ENCODE measurements around the gene C16orf74.

The C16orf74 gene

GRCh38 chr16:85724936-85725335, 26.0 kb downstream of the C16orf74 start:
- no peak for DNase-seq (ENCODE audit: low read depth)
- no peak overlapping the region for H3K4me3 ChIP-seq (ENCODE audit: low read depth, low read length)
- TF ChIP-seq MYC (IDR thresholded peaks at IDR 0.05; ENCODE audit: low read depth, low read length) (no peak), CTCF (IDR thresholded peaks at IDR 0.05; ENCODE audit: low read depth, low read length) (no peak), POLR2A (IDR thresholded peaks at IDR 0.05; ENCODE audit: extremely low read depth, insufficient read length) (no peak)
- TF ChIP-seq, protein P1, sequence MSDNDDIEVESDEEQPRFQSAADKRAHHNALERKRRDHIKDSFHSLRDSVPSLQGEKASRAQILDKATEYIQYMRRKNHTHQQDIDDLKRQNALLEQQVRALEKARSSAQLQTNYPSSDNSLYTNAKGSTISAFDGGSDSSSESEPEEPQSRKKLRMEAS (IDR thresholded peaks at IDR 0.05; ENCODE audit: low read depth, low read length), result no peak

DNA sequence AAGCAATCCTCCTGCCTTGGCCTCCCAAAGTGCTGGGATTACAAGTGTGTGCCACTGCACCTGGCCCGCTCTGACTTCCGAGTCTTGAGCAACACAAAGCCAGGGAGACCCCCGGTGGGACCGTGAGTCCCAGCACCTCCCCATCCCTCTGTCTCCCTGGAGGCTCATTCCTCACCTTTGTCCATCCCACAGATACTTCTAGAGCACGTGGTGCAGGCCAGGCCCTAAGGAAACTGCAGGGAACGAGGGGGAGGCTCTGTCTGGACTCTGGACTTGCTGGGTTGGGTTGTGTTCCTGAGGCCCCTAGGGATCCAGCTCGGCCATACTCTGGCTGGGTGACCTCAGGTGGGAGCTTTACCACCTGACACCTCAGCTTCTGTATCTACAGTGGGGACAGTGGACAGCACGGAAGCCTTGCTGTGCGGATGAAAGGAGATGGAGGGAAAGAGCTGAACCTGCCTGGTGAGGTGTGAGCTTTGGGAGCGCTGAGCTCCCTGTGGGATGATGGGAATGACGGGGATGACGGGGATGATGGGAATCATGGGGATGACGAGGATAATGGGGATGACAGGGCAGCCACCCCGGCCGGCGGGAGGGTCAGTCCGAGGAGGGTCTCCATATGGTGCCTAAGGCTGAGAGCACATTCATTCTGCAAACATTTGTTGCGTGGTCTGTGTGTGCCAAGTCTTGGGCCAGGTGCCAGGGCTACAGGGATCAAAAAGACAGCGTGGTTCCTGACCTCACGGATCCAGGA, 26.6 kb downstream of the C16orf74 start:
- no peak for DNase-seq (ENCODE audit: low read depth)
- TF ChIP-seq CTCF (IDR thresholded peaks at IDR 0.05; ENCODE audit: low read depth, low read length) (no peak), POLR2A (IDR thresholded peaks at IDR 0.05; ENCODE audit: extremely low read depth, insufficient read length) (no peak), MYC (IDR thresholded peaks at IDR 0.05; ENCODE audit: low read depth, low read length) (no peak)
- TF ChIP-seq, protein P1 (IDR thresholded peaks at IDR 0.05; ENCODE audit: low read depth, low read length), result no peak
- no peak overlapping the region for H3K4me3 ChIP-seq (ENCODE audit: low read depth, low read length)

DNA sequence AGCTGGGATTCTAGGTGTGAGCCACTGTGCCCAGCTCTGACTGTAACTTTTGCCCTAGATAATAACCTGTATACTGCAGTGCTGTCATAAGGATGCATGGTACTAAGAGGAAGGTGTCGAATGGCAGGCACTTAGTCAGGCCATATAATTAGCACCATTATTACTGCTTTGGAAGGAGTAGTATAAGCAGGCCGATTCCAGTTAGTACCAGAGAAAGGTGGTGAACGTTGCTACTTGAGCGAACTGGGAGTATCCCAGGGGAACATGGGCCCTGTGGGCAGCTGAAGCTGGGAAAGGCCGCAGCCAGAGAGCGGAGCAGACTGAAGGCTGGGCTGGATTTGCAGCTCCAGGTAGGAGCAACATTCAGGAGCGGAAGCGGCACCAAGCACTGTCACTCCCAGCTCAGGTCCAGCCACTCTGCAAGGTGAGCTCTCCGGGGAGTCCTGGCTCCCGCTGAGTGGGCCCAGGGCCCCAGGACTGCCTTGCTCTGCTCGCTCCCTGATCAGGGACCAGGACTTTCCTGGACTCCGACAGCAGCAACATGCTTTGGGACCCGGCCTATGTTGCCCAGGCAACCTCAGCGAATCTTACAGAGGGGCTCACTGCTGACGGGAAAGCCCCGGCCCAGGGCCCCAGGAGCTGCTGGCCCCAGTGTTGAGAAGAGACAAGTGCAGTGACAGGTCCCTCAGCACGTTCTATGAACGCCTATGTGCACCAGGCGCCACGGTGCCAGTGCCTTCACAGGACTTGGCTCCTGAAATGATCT, 28.6 kb downstream of the C16orf74 start:
- TF ChIP-seq POLR2A (IDR thresholded peaks at IDR 0.05; ENCODE audit: extremely low read depth, insufficient read length), result no peak
- no peak for TF ChIP-seq MYC (IDR thresholded peaks at IDR 0.05; ENCODE audit: low read depth, low read length)
- TF ChIP-seq, protein P1 (IDR thresholded peaks at IDR 0.05; ENCODE audit: low read depth, low read length), result no peak
- TF ChIP-seq CTCF (IDR thresholded peaks at IDR 0.05; ENCODE audit: low read depth, low read length), result no peak
- no peak for DNase-seq (ENCODE audit: low read depth)
- no peak overlapping the region for H3K4me3 ChIP-seq (ENCODE audit: low read depth, low read length)

DNA sequence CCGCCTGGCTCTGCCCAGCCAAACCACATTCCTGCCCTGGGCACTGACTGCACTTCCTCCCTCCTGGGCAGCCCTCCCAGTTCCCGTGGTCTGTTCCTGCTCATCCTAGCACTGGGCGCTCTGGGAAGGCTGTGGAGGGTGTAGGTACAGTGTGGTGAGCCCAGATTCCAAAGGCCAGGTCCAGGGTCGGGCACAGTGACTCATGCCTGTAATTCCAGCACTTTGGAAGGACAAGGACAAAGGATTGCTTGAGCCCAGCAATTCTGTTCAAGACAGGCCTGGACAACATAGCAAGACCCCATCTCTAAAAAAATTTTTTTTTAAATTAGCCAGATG, 30.6 kb downstream of the C16orf74 start:
- no peak for DNase-seq (ENCODE audit: low read depth)
- no peak overlapping the region for H3K4me3 ChIP-seq (ENCODE audit: low read depth, low read length)
- TF ChIP-seq MYC (IDR thresholded peaks at IDR 0.05; ENCODE audit: low read depth, low read length), result no peak
- no peak for TF ChIP-seq CTCF (IDR thresholded peaks at IDR 0.05; ENCODE audit: low read depth, low read length)
- TF ChIP-seq POLR2A (IDR thresholded peaks at IDR 0.05; ENCODE audit: extremely low read depth, insufficient read length), result no peak
- TF ChIP-seq, protein P1 (IDR thresholded peaks at IDR 0.05; ENCODE audit: low read depth, low read length), result no peak

GRCh38 chr16:85719605-85720301, 31.1 kb downstream of the C16orf74 start:
- DNase-seq (ENCODE audit: low read depth), result no peak
- TF ChIP-seq, protein P1 (IDR thresholded peaks at IDR 0.05; ENCODE audit: low read depth, low read length), result no peak
- TF ChIP-seq CTCF (IDR thresholded peaks at IDR 0.05; ENCODE audit: low read depth, low read length) (no peak), POLR2A (IDR thresholded peaks at IDR 0.05; ENCODE audit: extremely low read depth, insufficient read length) (no peak), MYC (IDR thresholded peaks at IDR 0.05; ENCODE audit: low read depth, low read length) (no peak)
- no peak overlapping the region for H3K4me3 ChIP-seq (ENCODE audit: low read depth, low read length)

Measured in NB4 (cell line).